Thyroid gland (tissue), 4 donors: ENCODE measurements around the gene ARMH3.

Source experiments
- POLR2A ChIP-seq, 2 donors: fragments of 450-650 bp; IDR thresholded peaks; one replicate each; pipeline ENCODE4 v1.6.1; 2017; ENCODE audit warnings: antibody characterized with exemption in 2 of 2, mild to moderate bottlenecking in 2 of 2, moderate library complexity in 1 of 2
- TF ChIP-seq, protein P1 (sequence below), 6 experiments: fragments of 200-600 bp in 3 of 6; fragments of 450-650 bp in 3 of 6; sonication (generic) in 3 of 6; IDR thresholded peaks; one replicate each; pipeline ENCODE4 v1.5.1; 2016 to 2019; ENCODE audit warnings: antibody characterized with exemption in 6 of 6, mild to moderate bottlenecking in 2 of 6, inconsistent platforms in 1 of 6, moderate library complexity in 1 of 6

- TF ChIP-seq, protein P1, sequence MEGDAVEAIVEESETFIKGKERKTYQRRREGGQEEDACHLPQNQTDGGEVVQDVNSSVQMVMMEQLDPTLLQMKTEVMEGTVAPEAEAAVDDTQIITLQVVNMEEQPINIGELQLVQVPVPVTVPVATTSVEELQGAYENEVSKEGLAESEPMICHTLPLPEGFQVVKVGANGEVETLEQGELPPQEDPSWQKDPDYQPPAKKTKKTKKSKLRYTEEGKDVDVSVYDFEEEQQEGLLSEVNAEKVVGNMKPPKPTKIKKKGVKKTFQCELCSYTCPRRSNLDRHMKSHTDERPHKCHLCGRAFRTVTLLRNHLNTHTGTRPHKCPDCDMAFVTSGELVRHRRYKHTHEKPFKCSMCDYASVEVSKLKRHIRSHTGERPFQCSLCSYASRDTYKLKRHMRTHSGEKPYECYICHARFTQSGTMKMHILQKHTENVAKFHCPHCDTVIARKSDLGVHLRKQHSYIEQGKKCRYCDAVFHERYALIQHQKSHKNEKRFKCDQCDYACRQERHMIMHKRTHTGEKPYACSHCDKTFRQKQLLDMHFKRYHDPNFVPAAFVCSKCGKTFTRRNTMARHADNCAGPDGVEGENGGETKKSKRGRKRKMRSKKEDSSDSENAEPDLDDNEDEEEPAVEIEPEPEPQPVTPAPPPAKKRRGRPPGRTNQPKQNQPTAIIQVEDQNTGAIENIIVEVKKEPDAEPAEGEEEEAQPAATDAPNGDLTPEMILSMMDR (IDR thresholded peaks at IDR 0.05), result no peak
- TF ChIP-seq POLR2A (IDR thresholded peaks at IDR 0.05), result no peak
Observed at GRCh38 chr10:101956117-101956516, 99.9 kb downstream of the ARMH3 start.
